GM19452 (cell line): Measurements from ENCODE around the gene RGS5.

Source experiments
- ATAC-seq: cut with Tn5 transposase; IDR thresholded peaks from one replicate; pipeline ENCODE4 v1.9.1; 2021; ENCODE audit not compliant: unreplicated experiment

RGS5 gene

DNA sequence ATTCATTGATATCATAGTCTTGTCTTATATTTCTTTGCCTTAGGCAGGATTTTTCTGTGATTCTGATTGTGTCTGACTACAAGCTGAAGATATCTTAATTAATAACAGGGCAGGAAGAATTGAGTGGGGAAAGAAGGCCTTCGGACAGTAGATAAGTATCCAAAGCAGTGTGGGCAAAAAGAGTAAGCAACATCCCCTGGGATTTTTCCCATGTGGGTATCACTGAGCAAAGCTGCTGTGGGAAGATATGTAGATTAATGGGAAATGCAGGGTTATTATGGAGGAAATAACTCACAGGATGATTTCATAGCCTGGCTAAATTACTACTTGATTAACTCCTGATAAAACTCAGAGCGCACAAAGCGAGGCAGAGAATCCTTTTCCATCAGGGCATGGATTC is 55.7 kb downstream of the RGS5 start:
- no peak for ATAC-seq

DNA sequence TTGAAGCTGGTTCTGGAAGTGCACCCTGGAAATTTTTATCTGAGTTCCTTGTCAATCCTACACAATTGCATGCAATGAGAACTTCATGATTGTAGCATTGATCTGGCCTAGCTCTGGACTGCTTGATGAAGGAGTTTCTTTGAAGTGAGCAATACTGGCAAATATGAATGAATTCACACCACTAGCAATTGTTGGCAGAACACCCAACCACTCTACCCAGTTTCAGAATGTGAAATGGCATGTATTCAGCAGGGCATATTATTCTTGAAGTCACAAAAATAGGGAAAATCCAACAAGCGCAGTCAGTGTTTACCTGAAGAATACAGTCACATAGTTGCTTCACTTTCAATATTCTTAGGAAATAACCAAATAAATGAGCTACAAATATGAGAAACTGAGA is 57.3 kb downstream of the RGS5 start:
- ATAC-seq, result no peak

DNA sequence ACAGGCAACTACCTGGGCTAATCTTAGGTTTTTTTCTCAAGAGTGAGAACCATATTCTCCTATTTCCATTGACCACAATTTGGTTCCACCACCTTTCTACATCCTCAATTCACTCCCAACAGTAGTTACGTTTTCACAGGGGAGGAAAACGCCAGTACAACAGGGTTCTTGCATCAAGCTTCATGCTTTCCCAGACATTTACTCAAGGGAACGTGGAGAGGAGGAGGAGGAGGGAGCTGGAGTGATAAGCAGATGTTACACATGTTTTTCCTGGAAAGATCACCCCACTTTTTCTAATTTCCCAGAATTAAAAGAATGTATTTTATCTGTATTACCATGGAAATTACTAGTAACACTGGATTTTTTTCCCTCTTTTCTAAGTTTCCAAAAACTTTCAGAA is 58.3 kb downstream of the RGS5 start:
- ATAC-seq, result no peak

- no peak for ATAC-seq
Observed at GRCh38 chr1:163142152-163142551, 60.6 kb downstream of the RGS5 start.

DNA sequence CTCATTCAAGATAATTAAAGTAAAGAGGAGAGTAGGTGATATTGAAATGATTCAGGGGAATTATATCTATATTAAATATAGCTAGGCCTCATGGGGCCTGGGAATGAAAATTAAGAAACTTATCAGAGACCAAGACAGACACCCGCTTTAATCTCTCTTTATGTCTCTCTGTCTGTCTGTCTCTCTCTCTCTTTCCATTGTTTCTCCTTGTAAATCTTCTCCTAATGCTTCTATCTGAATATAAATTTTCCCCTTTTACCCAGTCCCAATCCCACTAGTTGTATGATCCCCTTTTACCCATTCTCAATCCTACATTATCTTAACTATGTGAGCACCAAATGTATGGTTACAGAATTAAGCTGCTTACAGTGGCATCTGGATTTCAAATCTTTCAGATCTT is 61.2 kb downstream of the RGS5 start:
- no peak for ATAC-seq

DNA sequence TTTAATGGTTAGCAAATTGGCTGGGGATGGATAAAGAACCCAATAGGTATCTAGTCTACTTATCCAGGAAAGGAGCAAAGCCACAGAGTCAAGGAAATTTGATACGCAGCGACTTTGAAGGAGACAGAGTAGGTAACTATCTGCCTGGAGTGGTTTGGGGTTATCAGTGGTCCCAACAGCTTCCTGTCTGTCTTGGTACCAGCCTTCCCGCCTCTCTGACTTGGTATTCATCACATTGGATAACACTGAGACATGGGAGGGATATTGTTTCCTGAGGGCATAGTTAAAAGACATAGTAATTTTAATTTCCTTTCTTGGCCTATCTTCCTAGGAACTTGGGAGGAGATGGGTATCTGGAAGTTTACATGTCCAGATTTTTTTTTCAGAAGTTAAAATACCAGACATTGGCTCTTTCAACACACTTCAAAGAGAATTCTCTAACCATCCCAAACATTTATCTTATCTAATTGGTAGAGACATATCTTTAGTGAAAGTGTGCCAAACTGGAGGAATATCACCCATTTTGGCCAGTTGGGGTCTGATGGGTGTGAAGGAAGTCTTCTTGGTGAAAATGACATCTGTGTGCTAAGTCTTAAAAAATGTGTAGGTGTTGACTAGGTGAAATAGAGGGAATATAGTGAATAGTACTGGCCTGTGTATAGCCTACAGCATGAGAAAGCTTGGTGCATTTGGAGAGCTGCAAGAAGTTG is 65.0 kb downstream of the RGS5 start:
- ATAC-seq, result no peak

GRCh38 chr1:163131981-163132380 is 70.7 kb downstream of the RGS5 start:
- ATAC-seq, result no peak

DNA sequence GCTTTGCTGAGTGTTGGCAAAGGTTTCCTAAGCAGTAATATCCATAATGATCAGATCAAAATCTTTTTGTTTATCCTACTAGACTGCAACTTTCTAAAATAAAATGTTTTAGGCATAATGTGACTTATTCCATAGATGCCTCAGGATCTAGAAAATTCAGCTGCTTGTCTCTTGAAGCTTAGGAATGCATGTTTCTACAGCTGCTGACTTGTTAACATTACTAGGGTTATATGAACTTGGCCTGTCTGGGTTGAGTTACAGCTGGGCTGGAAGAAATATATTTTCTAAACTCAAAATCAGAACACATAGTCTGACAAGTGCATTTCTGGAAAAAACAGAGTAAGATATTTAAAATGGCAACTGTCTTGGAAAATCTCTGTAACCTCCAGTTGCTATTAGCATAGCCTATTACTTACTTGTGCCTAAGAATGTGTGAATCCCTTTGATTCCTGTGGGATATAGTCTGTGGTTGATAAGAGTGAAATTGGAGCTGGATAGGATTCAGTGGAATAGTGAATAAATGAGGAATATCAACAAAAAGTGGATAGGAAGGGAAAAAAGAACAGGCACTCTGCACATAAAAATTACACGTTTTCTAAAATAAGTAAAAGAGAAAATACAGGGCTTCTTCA is 72.4 kb downstream of the RGS5 start:
- ATAC-seq, result no peak

DNA sequence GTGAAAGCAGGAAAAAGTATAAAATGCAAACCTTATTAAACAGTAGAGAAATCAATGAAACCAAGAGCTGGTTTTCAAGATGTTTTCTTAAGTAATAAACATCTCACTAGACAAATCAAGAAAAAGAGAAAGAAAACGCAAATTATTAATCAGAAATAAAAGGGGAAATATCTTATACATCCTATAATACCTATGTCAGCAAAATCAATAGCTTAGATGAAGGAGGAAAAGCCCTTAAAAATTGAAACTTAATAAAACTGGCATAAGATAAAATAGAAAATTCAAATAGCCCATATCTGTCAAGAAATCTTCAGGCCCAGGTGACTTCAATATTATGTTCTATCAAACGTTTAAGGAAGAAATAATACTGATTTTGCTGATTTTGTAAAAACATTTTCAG is 74.4 kb downstream of the RGS5 start:
- no peak for ATAC-seq

DNA sequence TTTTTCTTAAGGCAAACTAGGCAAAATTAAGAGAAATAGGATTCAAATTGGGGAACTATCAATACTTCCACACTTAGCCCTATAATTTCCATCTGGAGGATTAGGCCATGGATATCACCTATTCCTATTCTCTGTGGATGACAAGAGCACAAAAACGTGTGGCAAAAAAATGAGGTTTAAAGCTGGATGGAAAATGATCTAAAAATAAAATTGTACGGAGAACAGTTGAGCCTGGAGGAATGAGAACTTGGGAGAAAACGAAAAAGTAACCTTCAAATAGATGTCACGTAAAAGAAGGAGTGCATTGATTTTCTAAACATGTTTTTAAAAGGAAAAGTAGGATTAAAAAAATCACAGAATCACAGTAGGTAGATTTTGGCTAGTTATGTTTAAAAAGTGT is 77.9 kb downstream of the RGS5 start:
- no peak for ATAC-seq

GRCh38 chr1:163120372-163120771 is 82.3 kb downstream of the RGS5 start:
- no peak for ATAC-seq

DNA sequence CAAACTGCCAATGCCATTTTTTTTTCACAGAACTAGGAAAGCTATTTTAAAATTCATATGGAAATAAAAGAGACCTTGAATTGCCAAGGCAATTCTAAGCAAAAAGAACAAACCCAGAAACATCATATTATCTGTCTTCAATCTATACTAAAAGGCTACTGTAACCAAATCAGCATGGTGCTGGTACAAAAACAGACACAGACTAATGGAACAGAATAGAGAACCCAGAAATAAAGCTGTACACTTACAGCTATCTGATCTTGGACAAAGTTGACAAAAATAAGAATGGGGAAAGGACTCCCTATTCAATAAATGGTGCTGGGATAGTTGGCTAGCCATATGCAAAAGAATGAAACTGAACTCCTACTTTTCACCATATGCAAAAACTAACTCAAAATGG is 83.0 kb downstream of the RGS5 start:
- no peak for ATAC-seq

DNA sequence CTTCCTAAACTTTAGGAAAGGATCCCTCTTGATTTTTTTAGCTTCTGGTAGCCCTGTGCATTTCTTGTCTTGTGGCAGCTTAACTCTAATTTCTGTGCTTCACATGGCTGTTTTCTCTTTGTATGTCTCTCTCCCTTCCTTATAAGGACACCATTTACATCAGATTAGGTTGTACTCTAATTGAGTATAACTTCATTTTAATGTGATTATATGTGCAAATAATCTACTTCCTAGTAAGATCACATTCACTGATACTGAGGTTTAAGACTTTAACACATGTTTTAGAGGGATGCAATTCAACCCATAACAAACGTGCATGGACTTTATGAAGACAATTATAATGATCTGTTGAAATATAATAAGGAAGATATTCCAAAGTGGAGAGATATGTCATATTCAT is 86.8 kb downstream of the RGS5 start:
- ATAC-seq, result no peak

GRCh38 chr1:163107655-163108054 is 95.1 kb downstream of the RGS5 start:
- ATAC-seq, result no peak

DNA sequence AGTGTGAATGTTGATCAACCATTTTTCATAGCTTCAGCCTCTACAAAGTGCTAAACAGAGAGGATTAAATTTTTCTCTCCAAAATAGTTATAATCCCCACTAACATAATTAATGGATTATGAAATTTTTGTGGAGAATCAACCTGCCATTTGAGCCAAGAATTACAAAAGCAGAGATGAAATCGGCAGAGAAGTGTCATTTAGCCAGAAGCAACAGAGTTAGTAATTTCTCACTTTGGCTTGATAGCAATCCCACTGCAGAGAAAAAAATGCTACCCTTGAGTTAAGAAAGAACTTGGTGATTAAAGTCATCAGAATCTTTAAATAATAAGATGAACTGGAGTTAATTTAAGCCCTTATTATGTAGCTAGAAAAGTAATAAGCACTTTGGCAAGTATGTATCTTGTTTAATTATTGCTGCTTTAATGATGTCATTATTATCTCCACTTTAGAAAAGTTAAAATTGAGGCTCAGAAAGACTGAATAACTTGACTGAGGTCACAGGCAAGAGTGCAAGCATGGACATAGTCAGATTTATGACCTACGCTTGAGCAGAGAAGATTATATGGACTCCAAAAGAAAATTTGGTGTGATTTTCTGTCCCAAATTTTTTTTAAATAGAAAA is 96.2 kb downstream of the RGS5 start:
- ATAC-seq, result no peak

- no peak for ATAC-seq
Observed at GRCh38 chr1:163104385-163105099, 98.2 kb downstream of the RGS5 start.

GRCh38 chr1:163102590-163102989 is 100.1 kb downstream of the RGS5 start:
- no peak for ATAC-seq

DNA sequence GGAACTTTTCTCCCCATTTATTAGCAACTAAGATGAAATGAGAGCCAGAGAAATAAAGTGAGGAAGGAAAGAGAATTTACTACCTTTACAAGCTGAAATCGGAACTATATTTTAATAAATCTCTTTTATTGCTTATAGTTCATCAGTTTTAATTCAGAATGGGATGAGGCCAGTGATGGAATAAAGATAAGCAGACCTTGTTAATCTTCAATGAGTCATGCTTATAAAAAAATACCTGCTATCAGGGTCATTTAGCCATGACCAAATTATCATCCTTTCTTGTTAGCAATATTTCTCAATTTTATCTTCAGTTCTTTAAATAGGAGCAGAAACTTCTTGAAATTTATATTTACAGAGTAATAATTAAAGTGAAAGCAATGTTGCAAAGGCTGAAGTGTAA is 107.5 kb downstream of the RGS5 start:
- ATAC-seq, result no peak

DNA sequence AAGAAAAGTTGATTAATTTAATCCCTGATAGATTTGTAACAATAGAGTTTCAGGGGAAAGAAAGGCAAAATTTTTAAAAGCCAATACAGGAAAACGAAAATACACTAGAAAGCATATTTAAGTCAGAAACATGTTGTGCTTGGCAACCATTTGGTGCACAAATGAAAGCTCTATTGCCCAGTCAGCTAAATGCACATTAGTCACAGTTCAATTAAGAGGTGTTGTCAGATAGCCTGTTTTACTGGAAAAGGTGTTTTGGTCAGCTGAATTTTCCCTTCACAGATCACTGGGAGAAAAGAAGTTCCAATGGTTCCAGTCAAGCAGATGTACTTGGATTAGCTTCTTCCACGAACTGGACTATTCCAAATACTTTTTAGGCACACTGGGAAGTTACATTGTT is 108.1 kb downstream of the RGS5 start:
- no peak for ATAC-seq

DNA sequence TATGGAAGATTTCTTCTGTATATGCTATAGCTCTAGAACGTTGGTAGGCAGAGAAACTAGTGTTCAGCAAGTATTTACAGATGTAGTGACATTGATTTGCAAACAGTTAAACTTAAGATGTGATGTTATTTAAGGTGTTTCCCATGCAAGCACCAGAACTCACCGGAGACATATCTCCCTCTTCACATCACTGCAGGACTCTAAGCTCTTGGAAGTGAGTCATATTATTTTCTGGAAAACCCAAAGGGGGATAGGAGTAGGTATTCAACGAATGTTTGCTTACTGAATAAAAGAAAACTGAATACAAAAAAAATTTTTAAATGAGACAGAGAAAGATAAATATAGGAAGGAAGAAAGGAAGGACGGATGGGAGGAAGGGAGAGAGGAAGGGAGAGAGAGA is 108.5 kb downstream of the RGS5 start:
- no peak for ATAC-seq

DNA sequence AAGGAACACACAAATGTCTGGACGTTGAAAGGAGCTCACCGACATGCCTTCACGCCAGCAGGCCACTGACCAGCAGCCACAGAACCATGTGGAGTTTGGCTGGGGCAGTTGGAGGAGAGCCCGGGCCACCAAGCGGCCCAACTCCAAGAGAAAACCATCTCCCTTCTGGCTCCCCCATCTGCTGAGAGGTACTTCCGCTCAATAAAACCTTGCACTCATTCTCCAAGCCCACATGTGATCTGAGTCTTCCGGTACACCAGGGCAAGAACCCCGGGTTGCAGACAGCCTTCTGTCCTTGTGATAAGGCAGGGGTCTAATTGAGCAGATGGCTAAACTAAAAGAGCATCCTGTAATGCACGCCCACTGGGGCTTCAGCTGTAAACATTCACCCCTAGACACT is 109.1 kb downstream of the RGS5 start:
- ATAC-seq, result no peak

GRCh38 chr1:163093169-163093568 is 109.5 kb downstream of the RGS5 start:
- ATAC-seq, result no peak
